HL-60 (cell line): ENCODE results near the gene LIN7A.

Experiments
- REST ChIP-seq: IDR thresholded peaks from 2 replicates; pipeline ENCODE4 v1.6.1; 2012; ENCODE audit warnings: low read depth; ENCODE audit not compliant: insufficient replicate concordance
- TF ChIP-seq, protein P1 (sequence below): IDR thresholded peaks from one replicate; pipeline ENCODE4 v1.5.1; 2011; ENCODE audit warnings: low read length, control low read depth, inconsistent platforms; ENCODE audit not compliant: insufficient read depth

DNA sequence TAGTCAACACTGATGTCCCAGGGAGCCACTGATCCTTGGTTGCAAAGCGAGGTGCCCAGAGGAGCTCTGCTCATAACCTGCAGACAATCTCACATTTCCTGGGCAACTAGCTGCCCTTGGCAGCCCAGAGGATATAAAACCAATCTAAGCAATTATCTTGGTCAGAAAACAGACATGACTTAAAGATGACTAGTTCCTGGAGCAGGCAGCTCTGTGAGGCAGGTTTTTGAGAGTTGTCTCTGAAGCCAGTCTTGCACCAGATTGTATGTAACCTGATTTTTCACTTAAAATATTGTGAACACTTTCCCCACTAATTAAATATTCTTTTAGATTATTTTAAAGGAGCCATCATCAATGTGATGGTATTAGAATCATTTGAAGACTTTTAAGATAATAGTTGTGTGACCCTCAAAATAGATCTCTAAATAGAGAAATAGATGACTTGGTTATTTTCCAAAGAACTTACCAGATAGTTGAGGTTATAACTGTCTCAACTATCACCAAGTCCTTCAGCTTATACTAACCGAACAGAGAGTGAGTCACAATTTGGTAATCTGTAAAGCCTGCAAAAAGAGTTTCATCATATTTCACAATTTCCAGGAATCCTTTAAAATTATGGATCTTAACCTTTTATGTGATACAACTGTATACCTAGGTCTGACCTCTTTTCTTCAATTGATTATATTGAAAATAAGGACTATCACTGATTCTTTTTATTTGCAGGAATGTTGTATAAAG, 75.9 kb downstream of the LIN7A start:
- TF ChIP-seq, protein P1, sequence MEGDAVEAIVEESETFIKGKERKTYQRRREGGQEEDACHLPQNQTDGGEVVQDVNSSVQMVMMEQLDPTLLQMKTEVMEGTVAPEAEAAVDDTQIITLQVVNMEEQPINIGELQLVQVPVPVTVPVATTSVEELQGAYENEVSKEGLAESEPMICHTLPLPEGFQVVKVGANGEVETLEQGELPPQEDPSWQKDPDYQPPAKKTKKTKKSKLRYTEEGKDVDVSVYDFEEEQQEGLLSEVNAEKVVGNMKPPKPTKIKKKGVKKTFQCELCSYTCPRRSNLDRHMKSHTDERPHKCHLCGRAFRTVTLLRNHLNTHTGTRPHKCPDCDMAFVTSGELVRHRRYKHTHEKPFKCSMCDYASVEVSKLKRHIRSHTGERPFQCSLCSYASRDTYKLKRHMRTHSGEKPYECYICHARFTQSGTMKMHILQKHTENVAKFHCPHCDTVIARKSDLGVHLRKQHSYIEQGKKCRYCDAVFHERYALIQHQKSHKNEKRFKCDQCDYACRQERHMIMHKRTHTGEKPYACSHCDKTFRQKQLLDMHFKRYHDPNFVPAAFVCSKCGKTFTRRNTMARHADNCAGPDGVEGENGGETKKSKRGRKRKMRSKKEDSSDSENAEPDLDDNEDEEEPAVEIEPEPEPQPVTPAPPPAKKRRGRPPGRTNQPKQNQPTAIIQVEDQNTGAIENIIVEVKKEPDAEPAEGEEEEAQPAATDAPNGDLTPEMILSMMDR: no peak
- TF ChIP-seq REST: no peak
